GM19025 (cell line): ENCODE measurements around the gene CDK12.

ENCODE experiments used
- ATAC-seq: cut with Tn5 transposase; IDR thresholded peaks from one replicate; pipeline ENCODE4 v1.9.1; 2021; ENCODE audit warnings: mild to moderate bottlenecking, low read depth, moderate library complexity; ENCODE audit not compliant: unreplicated experiment

The CDK12 gene

DNA sequence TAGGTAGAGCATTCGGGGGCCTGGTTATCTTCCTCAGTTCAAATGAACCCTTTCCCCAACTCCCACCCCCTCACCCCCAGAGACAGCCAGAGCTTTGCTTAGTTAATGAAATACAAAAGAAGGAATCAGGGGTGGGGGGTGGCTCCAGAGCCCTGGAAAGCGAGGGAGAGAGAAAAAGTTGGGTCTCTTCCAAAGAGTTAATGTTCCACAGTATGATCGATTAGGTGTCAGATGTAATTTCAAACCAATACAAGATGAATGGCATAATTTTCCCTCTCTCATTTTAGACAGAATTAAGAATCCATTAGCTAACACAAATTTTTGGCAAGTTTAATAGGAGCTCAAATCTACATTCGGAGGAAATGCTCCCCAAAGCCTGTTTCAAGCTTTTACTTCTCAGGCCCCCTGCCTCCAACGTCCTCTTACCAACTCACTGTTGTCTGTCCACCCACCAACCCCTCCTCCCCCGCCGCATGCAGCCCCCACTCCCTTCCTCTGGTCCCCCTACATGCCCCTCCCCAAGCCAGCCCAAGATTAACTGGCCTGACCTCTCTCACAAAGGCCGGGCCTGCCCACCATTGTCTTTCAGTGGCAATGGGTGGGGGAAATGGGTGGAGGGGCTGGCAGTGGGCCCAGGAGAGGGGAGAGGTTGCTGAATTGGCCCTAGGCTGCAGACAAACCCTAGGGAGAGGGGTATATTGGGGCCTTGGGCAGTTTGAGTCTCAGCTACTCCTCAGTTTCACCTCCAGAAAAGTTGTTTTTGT lies 118.2 kb downstream of the CDK12 start:
- ATAC-seq = no peak

DNA sequence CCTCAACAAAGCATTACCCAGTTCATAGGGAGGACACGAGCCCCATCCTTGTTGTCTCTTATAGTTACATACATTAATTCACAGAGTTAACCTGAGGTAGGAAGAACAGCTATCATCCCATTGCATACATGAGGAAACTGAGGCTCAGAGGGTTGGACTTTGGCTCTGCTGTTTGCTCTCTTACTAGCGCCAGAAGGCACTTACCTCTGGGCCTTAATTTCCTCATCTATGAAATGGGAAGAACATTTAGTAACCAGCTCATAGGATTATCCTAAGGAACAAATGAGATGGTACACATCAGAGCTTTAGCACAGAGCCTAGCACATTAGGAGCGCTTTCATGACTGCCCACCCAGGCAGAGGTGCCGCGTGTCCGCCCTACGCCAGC lies 118.8 kb downstream of the CDK12 start:
- no peak for ATAC-seq

DNA sequence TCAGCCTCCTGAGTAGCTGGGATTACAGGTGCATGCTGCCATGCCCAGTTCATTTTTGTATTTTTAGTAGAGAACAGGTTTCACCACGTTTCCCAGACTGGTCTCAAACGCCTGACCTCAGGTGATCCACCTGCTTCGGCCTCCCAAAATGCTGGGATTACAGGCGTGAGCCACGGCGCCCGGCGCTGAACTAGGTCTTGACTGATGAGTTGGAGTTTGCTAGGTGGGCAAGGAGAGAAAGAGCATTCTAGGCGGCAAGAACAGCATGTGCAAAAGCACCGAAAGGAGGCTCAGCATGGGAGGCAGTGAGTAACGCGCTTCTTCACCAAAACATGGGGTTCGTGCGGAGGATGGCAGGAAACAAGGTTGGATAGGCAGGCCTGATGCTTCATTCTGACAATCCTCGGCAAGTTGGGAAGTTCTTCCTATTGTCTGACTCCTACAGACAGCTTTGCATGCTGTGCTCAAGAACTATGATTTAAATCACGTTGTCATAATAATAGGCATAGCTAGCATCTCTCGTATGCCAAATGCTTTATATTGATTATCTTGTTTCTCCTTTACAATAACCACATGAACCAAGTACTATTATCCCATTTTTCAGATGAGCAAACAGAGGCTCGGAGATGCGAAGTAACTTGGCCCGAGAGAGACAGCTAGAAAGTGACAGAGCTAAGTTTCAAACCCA lies 119.9 kb downstream of the CDK12 start:
- no peak for ATAC-seq

DNA sequence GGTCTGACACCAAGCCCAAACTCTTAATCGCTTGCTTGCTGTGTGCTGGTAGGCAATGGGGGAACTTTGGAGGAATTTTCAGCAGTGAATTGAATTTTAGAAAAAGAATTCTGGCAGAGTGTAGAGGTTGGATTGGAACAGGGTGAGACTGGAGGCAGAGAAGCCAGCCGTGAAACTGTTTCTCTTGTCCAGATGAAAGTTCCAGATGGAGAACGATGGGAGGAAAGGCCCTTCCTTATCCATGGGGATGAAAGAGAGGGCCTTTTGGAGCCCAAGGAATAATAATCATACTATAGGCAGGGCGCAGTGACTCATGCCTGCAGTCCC lies 120.4 kb downstream of the CDK12 start:
- ATAC-seq = no peak

DNA sequence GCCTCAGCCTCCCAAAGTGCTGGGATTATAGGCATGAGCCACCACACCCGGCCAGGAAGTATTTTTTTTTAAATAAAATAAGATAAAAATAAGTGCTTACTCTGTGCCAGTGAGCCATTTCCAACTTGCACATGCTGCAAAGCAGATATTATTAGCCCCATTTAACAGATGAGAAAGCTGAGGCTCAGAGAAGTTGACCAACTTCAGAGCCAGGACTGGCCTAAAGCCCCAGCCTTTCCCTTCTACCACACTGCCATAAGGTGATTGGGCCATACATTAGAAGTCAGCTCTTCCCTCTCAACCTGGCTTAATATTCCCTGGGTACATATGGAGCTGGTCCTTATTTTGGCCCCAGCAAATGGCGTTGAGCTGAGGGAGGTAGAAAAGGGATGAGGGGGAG lies 121.4 kb downstream of the CDK12 start:
- ATAC-seq = no peak
